Measurements from ENCODE around the gene KCNIP3.
A peak's percentile ranks its signal among the peaks of the same experiment; 100 is the strongest.
"Not testable (repeated sequence)": the region's sequence is repeated elsewhere in the genome, so short reads cannot be mapped to it uniquely, and the experiment has no call there.

KCNIP3 gene

DNA sequence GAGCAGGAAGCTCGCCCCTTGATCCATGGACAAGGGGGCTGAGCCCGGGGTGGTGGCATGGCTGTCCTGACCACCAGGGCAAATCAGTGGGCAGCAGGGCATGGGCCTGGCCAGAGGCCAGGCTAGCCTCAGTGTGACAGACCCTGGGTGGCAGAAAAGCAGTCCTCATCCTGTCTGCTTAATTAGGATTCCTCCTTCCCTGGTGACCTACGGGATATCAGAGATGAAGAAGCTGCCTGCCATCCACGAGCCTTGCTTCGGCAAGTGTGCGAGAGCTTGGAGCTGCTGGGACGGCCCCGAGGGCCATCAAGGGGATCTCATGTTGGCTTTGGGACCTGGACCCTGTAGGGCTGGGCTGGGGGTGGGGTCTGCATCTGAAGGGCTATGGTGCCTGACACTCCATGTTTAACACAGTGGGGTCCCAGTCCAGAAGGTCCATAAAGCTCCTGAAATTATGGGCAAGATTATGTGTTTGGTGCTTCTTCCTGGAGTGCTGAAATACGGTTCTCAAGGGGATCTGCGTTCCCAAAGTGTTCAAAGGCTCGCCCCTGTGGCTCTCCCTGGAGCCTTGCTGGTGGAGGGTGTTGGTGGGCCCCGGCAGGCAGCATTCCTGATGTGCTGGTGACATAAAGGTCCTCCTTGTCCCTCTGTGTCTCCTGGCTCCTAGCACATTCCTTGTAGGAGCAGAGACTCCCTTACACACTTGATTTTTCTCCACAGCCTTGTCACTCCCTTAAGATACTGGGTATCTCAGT is 52.6 kb downstream of the KCNIP3 start:
- peak; percentile 34 for DNase-seq

DNA sequence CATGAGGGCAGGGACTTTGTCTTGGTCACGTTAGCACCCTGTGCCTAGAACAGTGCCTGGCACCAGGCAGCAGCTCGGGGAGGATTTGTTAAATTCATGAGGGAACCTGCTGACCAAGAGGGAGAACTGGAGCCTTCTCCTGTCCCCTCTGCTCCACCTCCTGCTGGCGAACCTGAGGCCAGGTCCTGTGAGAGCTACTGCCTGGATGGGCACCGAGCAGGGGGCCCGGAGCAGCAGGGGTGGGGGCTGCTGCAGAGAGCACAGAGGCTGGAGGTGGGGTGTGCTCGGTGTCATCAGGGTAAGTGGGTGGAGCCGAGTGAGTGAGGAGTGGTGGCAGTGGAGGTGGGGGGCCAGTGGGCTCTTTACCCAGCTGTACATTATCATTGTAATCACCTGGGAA is 53.2 kb downstream of the KCNIP3 start:
- peak; percentile 40 for DNase-seq

DNA sequence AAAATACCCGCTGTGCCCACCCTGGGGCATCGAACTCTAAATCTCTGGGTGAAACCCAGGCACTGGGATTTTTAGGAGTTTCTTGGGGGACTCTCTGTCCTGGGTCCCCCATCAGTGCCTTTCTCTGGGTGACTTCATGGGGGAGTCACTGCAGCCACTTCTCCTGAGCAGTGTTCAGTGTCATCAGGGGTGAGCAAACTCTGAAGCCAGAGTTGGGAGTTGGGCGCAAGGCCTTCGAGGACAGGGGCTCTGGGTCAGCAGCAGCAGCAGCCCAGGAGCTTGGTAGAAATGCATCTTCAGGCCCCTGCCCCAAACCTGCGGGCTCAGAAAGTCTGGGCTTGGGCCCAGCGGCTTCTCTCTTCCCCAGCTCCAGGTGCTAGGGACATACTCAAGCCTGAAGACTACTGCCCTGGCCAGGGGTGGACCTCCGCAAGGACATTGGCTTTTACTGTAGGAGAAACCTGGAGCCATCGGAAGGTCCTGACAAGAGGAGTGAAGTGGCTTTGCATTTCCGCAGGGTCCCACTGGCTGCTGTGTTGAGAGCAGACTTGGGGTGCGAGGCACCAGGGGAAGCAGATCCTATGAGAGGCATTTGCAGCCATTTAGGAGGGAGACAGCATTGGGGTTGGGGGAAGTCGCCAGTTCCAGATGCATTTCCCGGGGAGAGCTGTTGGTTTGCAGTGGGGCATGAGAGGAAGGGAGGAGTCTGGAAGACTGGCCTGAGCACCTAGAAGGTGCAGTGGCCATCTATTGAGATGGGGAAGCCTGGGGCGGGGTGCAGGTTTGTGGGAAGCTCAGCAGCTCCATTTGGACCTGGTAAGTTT is 53.8 kb downstream of the KCNIP3 start:
- peak; percentile 40 for DNase-seq

DNA sequence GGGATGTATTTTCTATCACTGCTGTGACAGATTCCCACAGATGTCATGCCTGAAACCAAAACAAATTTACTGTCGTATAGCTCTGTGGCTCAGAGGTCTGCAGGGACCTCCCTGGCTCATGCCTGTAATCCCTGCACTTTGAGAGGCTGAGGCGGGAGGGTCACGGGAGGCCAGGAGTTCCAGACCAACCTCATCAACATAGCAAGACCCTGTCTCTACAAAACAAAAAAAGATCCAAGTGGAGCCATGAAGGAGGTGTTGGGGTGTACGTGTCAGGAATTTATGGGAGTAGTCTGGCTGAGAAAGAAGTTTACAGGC is 54.4 kb downstream of the KCNIP3 start:
- DNase-seq = no peak

DNA sequence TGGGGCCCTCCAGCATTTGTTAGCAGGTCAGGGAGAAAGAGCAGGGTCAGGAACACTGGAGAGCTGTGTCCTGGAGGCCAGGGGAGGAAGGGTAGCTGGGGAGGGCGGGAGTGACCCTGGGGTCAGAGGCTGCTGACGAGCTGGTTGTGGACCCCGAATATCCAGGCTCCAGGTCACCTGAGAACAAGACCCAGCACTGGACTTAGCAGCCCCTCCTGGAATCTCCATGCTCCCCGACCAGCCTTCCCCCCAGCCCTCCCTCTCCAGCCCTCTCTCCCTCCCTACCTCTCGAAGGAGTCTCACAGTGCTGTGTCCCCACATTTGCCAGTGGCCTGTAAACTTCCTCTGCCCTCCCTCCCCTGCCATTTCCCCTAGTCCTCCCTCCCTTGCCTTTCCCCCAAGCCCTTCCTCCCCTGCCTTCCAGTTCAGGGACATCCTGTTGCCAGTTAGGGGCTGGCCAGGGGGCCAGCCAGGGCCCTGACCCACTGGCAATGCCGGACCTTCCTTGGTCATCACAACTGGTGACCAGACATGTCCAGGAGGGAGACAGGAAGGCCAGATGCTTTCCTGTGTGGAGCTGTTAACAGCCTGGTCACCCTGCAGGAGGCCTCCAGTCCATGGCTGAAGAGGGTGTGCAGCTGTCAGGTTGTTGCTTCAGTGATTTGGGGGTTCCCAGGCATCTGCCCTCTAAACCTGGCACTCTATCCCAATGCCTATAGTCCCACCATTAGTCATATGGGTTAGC is 55.3 kb downstream of the KCNIP3 start:
- DNase-seq = peak; percentile 40

DNA sequence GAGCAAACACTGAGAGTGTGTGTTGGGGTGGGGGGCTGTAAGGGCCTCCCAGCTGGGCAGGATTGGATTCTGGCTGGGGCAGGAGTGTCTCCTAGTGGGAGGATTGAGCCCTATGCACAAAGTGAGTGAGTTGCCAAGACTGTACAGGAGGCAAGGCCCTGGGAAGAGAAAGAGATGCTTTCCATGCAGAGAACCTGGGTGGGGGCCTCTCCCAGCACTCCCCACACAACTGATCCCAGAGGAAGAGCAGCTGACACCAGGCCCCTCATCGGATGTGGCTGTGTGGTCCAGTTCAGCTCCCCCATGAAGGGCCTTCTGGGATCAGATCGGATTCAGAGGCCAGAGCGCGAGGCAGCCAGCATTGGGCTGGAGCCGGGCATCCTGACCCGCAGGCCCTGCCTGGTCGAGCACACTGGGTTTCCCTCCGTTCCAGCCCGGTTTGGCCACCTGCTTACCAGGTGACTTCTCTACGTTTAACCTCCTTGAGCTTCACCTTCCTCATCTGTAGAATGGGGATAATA is 56.0 kb downstream of the KCNIP3 start:
- peak; percentile 46 for DNase-seq

DNA sequence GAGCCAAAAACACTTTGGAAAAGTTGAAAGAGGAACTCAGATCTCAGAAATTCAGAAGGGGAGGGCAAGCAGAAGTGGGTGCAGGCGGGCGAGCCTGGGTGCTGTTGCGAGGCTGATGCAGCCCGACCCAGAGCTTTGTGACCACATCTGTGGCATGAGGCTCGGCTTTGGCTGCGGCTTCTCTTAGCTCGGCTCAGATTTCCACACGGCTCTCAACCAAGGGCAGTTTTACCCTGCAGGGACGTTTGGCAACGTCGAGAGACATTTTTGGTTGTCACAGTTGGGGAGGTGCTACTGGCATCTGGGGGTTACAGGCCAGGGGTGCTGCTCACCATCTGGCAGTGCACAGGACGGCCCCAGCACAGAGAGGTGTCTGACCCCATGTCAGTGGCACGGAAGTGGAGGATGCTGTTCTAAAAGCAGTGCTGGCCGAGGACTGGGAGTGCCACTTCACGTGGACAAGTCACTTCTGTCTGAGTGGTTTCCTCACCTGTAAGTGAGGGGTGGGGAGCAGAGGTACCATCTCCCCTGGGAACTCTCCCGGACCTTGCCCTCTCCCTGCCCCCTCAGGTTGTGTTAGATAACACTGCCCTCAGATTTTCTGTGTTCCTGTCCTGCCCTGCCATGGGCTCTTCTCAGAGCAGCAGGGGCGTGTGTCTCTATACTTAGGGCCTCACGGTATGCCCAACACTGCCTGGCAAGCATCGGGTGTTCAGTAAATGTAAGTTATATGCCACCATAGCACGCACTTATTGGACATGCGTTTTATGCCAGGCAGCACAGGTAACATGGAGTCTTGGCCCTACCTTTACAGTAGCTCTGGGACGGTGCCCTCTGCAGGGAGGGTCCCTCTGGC is 56.7 kb downstream of the KCNIP3 start:
- peak; percentile 34 for DNase-seq

DNA sequence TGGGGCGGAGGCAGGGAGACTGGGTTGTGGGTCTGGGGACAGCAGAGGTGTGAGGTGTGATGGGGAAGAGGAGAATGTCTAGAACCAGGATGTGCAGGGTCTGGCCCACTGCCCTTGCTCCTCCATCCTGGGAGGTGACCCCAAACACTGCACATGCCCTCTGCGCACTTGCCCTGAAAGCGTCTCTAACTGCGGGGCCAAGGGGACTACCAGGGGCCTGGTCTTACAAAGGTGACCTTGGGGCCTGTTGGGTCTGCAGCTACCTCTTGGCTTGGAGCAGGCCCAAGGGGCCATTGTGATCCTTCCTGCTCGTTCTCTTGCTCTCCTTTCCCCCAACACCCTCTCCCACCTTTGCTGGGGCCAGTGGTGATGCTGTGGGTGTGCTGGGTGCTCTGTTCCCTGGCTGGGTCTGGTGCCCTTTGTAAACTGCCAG is 57.3 kb downstream of the KCNIP3 start:
- peak; percentile 38 for DNase-seq

DNA sequence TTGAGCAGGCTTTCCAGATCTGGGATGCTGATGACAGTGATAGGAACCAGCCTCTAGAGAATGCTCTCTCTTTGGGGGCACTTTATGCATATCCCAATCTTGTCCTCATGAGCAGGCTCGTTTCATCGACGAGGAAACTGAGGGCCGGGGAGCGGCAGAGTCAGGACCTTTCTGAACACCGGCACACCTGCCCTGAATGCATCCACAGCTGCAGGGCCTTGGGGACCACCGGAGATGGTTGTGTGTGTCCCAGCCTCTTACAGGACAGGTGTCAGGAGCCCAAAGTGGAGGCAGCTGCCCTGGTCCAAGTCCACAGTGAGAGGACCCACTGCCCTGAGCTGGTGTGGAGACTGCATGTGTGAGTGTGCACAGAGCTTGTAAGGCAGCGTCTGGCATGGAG is 57.8 kb downstream of the KCNIP3 start:
- no peak for DNase-seq

DNA sequence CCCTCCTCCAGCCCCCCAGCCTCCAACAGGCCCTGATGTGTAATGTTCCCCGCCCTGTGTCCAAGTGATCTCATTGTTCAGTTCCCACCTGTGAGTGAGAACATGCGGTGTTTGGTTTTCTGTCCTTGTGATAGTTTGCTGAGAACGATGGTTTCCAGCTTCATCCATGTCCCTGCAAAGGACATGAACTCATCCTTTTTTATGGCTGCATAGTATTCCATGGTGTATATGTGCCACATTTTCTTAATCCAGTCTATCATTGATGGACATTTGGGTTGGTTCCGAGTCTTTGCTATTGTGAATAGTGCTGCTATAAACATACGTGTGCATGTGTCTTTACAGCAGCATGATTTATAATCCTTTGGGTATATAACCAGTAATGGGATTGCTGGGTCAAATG is 58.3 kb downstream of the KCNIP3 start:
- not testable (repeated sequence) for DNase-seq

DNA sequence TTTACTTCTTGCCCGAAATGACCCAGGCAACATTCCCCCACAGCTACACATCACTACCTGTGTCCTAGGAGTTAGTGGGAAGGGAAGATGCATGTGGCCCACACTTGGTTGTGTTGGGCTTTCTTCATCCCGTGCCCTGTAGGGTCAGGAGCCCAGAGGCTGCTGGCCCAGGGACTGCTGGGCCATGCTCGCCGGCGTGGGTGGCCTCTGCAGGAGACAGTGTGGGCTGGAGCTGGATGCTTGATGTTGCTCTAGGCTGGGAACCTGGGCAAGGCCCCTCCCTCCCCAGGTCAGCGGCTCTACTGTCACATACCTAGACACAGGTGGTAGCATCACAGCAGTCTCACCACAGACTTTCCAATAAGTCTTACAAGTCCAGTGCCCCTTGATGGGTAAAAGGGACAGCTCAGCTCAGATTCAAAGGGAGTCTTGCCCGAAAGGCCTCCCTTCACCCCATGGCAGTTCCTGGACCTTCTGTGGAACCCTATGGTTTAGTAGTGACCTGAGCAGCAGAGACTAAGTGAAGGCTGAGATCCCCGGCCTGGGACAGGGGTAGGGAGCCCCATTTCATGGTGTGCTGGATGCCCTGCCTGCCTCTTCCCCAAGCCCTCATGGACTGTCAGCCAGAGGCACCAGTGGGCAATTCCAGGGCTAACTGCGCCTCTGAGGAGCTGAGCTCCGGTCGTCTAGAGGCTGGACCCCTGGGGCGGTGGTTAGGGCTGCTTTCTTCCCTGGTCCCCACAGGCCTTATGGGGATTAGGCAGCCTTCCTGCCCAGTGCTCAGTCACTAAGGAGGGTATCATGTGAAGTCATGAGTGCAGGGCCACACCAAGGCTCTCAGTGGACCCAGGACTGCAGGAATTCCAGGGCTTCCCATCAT is 59.9 kb downstream of the KCNIP3 start:
- peak; percentile 39 for DNase-seq

DNA sequence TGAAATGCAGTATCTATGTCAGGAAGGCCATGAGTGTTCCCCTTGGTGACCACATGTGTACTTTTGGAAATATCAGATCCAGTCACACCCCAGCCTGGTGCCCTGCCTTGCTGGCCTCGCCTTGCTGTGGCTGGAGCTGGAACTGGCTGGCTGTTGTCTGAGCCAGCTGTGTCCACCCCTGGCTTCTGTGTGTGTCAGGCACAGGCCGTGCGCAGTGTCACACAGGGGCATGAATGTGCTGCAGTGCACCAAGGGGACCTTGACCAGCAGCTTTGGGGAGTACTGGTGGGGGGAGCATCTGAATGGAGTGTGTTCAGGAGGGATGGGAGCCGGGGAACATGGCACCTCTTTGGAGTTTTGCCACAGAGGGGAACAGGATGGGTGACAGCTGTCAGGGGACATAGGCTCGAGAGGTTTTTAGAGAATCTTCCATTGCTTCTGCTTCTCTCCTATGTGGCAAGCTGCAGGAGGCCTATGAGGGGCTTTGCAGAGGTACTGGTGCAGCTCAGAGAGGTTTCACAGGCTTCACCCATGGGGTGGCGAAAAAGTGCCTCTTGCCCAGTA is 60.7 kb downstream of the KCNIP3 start:
- peak; percentile 21 for DNase-seq

DNA sequence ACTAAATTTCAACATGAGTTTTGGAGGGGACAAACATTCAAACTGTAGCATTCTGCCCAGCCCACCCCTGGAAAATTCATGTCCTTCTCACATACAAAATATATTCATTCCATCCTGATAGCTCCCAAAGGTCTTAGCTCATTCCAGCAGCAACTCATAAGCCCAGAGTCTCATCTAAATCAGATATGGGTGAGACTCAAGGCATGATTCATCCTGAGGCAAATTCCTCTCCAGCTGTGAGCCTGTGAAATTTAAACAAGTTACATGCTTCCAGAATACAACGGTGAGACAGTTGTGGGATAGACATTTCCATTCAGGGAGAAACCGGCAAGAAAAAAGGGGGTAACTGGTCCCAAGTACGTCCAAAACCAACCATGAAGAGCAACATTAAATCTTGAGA is 61.9 kb downstream of the KCNIP3 start:
- peak; percentile 22 for DNase-seq

DNA sequence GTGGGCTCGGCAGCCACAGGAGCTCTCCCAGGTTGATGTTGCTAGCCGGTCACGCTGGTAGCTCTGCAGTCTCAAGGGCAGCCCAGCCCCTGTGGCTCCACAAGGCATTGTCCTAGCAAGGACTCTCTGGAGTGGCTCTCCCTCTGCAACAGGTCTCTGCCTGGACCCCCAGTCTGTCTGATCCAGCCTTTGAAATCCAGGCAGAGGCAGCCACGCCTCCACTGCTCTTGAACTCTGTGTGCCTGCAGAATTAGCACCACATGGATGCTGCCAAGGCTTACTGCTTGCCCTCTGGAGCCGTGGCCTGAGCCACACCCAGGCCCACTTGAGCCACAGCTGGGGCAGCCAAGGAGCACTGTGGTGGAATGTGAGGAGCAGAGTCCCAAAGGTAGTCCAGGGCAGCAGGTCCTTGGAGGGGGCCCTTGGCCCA is 62.4 kb downstream of the KCNIP3 start:
- peak; percentile 42 for DNase-seq

DNA sequence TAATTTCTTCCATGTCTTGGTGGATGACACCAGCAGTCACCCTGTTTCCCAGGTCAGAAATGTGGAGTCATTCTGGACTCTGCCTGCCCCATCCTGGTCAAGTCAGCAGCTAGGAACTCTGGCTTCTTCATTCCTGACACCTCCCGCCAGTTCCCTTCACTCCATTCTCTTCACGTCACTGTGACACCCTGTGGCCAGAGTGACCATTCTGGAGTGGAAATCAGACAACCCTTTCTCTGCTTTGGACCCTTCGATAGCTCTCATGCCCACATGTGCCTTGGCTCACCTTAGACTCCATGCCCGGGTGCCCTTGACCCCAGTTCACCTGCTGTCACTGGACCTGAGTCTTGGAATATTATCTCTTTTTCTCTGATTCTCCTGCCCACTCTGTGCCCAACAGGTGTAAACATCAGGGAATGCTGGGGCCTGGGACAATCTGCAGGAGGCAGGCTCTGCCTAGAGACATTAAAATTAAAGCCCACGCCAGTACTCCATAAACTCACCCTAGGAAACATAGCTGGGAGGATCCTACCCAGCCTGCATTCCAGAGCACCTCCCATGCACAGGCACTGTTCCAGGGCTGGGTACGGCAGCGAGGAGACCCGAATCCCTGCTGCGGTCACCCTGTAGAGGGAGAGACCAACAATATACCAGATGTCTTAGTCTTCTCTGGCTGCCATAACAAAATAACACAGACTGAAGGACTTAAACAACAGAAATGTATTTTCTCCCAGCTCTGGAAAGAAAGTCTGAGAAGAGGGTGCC is 64.3 kb downstream of the KCNIP3 start:
- DNase-seq = peak; percentile 38

DNA sequence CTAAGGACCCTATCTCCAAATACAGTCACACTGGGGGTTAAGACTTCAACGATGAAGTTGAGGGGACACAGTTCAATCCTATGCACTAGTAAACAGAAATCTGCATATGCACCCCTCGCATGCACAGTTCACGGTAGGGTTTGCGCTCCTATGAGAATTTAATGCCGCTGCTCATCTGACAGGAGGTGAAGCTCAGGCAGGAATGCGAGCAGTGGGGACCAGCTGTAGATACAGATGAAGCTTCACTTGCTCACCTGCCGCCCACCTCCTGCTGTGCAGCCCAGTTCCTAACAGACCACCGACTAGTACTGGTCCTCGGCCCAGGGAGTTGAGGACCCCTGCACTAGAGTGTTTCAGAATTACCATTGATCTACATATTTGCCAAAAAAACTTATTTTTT is 65.3 kb downstream of the KCNIP3 start:
- peak; percentile 26 for DNase-seq

DNA sequence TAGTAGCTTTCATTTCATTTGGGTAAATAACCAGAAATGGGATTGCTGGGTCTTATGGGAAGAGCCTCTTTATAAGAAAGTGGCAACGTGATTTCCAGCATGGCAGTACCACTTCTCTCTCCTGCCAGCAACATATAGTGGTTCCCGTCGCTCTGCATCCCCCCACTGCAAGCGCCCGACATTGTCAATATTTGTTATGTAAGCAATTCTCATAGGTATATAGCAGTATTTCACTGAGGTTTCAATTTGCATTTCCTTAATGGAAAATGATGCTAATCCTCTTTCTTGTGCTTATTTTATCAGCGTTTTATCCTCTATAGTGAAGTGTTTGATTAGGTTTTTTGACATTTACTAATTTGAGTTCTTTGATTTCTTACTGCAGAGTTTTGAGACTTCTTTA is 69.4 kb downstream of the KCNIP3 start:
- DNase-seq = peak; percentile 2

DNA sequence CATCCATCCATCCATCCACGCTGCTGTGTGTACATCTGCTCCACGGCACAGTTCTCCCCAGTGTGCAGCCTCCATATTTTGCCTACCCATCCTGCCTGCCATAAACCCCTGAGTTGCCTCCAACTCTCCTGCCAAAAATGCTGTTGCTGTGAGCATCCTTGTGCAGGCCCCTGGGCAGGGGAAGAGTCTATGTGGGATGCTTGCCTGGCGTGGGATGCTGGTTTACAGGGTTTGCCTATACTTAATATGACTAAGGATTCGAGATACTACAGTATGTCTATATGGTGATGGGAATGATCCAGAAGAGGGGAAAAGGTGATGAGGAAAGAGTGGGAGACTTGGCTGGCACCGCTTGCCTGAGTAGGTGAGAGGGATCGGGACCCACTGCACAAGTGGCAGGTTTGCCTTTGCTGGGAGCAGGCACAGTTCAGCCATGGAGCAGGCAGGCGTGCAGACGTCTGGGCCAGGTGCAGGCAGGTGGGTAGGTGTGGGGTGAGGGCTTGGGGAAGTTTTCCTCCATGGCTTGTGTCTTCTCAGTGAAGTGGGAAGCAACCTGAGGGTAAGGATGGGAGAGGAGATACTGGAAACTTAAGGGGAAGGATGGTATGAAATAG is 75.2 kb downstream of the KCNIP3 start:
- DNase-seq = peak; percentile 38

DNA sequence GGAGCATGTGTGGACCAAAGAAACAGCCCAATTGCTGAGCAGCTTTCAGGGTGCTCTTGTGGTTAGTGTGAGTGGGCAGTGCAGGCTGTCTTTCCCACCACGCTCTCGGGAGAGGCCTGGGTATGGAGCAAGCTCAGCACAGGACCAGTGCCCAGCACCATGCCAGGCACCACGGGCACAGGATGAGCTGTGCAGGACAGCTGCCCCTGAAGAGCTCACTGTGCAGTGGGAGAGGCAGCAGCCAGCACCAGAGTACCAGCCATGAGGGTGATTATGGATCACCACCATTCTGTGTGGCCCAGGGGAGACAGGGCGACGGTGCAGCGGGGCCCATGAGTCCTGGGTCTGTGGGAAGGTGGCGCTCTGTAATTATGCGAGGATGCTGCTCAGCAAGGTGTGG is 75.7 kb downstream of the KCNIP3 start:
- peak; percentile 32 for DNase-seq

DNA sequence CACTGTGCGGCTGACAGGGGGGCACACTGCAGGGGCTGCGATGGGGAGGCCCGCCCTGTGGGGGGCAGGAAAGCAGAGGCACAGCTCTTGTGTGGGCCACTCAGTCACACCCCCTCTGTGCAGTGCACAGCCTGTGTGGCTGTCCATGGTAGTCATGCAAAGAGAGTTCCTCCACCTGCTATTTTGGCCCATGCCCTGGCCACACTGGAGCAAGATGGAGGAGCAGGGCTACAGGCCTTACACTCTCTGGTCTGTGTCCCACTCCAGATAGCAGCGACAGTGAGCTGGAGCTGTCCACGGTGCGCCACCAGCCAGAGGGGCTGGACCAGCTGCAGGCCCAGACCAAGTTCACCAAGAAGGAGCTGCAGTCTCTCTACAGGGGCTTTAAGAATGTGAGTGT is 76.9 kb downstream of the KCNIP3 start:
- peak; percentile 51 for DNase-seq
